ENCODE data around the gene SYT12.

The SYT12 gene

GRCh38 chr11:67056267-67057204 lies 33.6 kb downstream of the SYT12 start, which contains the start of gene RHOD:
TSS of gene RHOD (plus strand) at chr11:67056847. CDS start at chr11:67056903, 56 bp downstream.
- no peak for DNase-seq (ENCODE audit: low read depth)

- DNase-seq (ENCODE audit: low read depth) = no peak
Measured at GRCh38 chr11:67057205-67057672, 34.3 kb downstream of the SYT12 start.

- DNase-seq (ENCODE audit: low read depth) = no peak
Measured at GRCh38 chr11:67058506-67058905, 35.6 kb downstream of the SYT12 start.

GRCh38 chr11:67059671-67060070 lies 36.7 kb downstream of the SYT12 start:
- no peak for DNase-seq (ENCODE audit: low read depth)

GRCh38 chr11:67060111-67060522 lies 37.2 kb downstream of the SYT12 start:
- no peak for DNase-seq (ENCODE audit: low read depth)

GRCh38 chr11:67062526-67063373 lies 39.8 kb downstream of the SYT12 start:
- DNase-seq (ENCODE audit: low read depth) = no peak

- no peak for DNase-seq (ENCODE audit: low read depth)
Measured at GRCh38 chr11:67066333-67066709, 43.4 kb downstream of the SYT12 start.

GRCh38 chr11:67071420-67072284 lies 48.7 kb downstream of the SYT12 start:
- no peak for DNase-seq (ENCODE audit: low read depth)

- no peak for DNase-seq (ENCODE audit: low read depth)
Measured at GRCh38 chr11:67072295-67072694, 49.4 kb downstream of the SYT12 start.

- DNase-seq (ENCODE audit: low read depth) = no peak
Measured at GRCh38 chr11:67073908-67074307, 51.0 kb downstream of the SYT12 start.

- DNase-seq (ENCODE audit: low read depth) = no peak
Measured at GRCh38 chr11:67076202-67076601, 53.3 kb downstream of the SYT12 start.

GRCh38 chr11:67079065-67079705 lies 56.3 kb downstream of the SYT12 start:
- DNase-seq (ENCODE audit: low read depth) = no peak

GRCh38 chr11:67082071-67082791 lies 59.3 kb downstream of the SYT12 start:
- no peak for DNase-seq (ENCODE audit: low read depth)

GRCh38 chr11:67083786-67084366 lies 60.9 kb downstream of the SYT12 start:
- no peak for DNase-seq (ENCODE audit: low read depth)

GRCh38 chr11:67085617-67086016 lies 62.7 kb downstream of the SYT12 start:
- DNase-seq (ENCODE audit: low read depth) = no peak

- no peak for DNase-seq (ENCODE audit: low read depth)
Measured at GRCh38 chr11:67090717-67091116, 67.8 kb downstream of the SYT12 start.

- no peak for DNase-seq (ENCODE audit: low read depth)
Measured at GRCh38 chr11:67095214-67095507, 72.2 kb downstream of the SYT12 start.

- no peak for DNase-seq (ENCODE audit: low read depth)
Measured at GRCh38 chr11:67098799-67099429, 76.0 kb downstream of the SYT12 start.

GRCh38 chr11:67099831-67100324 lies 76.9 kb downstream of the SYT12 start:
- DNase-seq (ENCODE audit: low read depth) = no peak

All from GM04504 (cell line).